HL-60 (cell line): ENCODE measurements around the gene E2F3.

Experiments
- DNase-seq, 2 experiments: peaks; one replicate each; pipeline ENCODE4 v3.0.0-alpha.2; 2010 to 2020; ENCODE audit warnings: low read depth in 1 of 2, low spot score in 1 of 2
- H3K27ac ChIP-seq: fragments of 250-450 bp; sonication (Bioruptor Pico); replicated peaks from 2 replicates; pipeline ENCODE4 v1.5.1; 2020; ENCODE audit warnings: mild to moderate bottlenecking, moderate library complexity
- H3K27me3 ChIP-seq: fragments of 250-450 bp; sonication (Bioruptor Pico); 2 replicates; pipeline ENCODE4 v1.5.1; 2021; ENCODE audit warnings: mild to moderate bottlenecking, moderate library complexity; ENCODE audit not compliant: insufficient read depth, poor library complexity, severe bottlenecking
- H3K4me3 ChIP-seq: replicated peaks from 2 replicates; pipeline ENCODE4 v1.5.1; 2011; ENCODE audit warnings: mild to moderate bottlenecking, control low read depth, low read length; ENCODE audit not compliant: insufficient read depth
- GABPA ChIP-seq: IDR thresholded peaks from 2 replicates; pipeline ENCODE4 v1.6.1; 2012; ENCODE audit warnings: low read depth
- POLR2AphosphoS5 ChIP-seq: IDR thresholded peaks from 2 replicates; pipeline ENCODE4 v1.6.1; 2012; ENCODE audit warnings: low read depth
- SPI1 ChIP-seq: IDR thresholded peaks from 2 replicates; pipeline ENCODE4 v1.6.1; 2012; ENCODE audit warnings: low read depth, mild to moderate bottlenecking, borderline replicate concordance
- TF ChIP-seq, protein P1 (sequence below): IDR thresholded peaks from one replicate; pipeline ENCODE4 v1.5.1; 2011; ENCODE audit warnings: low read length, control low read depth, inconsistent platforms; ENCODE audit not compliant: insufficient read depth
- TF ChIP-seq, protein P2 (sequence below): IDR thresholded peaks from 2 replicates; pipeline ENCODE4 v1.6.1; 2012; ENCODE audit warnings: low read depth; ENCODE audit not compliant: insufficient replicate concordance

E2F3 gene

DNA sequence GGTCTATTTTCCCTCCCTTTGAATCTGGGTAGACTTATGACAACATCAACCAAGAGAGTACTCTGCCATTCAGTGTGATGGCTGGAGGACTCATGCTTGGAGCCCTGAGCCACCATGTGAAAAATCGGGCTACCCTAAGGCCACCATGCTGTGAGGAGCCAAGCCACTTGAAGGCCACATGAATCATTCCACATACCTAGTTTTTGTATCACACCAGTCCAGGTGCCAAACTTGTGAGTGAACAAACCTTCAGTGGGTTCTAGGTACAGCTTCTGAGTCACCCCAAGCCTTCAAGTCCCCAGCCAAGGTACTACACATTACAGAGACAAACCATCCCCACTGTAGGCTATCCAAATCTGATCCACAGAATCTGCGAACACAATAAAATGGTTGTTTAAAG lies 37.4 kb upstream of the E2F3 start:
- TF ChIP-seq, protein P1, sequence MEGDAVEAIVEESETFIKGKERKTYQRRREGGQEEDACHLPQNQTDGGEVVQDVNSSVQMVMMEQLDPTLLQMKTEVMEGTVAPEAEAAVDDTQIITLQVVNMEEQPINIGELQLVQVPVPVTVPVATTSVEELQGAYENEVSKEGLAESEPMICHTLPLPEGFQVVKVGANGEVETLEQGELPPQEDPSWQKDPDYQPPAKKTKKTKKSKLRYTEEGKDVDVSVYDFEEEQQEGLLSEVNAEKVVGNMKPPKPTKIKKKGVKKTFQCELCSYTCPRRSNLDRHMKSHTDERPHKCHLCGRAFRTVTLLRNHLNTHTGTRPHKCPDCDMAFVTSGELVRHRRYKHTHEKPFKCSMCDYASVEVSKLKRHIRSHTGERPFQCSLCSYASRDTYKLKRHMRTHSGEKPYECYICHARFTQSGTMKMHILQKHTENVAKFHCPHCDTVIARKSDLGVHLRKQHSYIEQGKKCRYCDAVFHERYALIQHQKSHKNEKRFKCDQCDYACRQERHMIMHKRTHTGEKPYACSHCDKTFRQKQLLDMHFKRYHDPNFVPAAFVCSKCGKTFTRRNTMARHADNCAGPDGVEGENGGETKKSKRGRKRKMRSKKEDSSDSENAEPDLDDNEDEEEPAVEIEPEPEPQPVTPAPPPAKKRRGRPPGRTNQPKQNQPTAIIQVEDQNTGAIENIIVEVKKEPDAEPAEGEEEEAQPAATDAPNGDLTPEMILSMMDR: no peak
- TF ChIP-seq, protein P2, sequence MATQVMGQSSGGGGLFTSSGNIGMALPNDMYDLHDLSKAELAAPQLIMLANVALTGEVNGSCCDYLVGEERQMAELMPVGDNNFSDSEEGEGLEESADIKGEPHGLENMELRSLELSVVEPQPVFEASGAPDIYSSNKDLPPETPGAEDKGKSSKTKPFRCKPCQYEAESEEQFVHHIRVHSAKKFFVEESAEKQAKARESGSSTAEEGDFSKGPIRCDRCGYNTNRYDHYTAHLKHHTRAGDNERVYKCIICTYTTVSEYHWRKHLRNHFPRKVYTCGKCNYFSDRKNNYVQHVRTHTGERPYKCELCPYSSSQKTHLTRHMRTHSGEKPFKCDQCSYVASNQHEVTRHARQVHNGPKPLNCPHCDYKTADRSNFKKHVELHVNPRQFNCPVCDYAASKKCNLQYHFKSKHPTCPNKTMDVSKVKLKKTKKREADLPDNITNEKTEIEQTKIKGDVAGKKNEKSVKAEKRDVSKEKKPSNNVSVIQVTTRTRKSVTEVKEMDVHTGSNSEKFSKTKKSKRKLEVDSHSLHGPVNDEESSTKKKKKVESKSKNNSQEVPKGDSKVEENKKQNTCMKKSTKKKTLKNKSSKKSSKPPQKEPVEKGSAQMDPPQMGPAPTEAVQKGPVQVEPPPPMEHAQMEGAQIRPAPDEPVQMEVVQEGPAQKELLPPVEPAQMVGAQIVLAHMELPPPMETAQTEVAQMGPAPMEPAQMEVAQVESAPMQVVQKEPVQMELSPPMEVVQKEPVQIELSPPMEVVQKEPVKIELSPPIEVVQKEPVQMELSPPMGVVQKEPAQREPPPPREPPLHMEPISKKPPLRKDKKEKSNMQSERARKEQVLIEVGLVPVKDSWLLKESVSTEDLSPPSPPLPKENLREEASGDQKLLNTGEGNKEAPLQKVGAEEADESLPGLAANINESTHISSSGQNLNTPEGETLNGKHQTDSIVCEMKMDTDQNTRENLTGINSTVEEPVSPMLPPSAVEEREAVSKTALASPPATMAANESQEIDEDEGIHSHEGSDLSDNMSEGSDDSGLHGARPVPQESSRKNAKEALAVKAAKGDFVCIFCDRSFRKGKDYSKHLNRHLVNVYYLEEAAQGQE: no peak
- TF ChIP-seq GABPA: no peak
- no peak for TF ChIP-seq SPI1
- TF ChIP-seq POLR2AphosphoS5: no peak
- no peaks in the 10 kb centered on the region for H3K27me3 ChIP-seq
- no peak overlapping the region for H3K27ac ChIP-seq
- no peak overlapping the region for H3K4me3 ChIP-seq
- DNase-seq: no peak

DNA sequence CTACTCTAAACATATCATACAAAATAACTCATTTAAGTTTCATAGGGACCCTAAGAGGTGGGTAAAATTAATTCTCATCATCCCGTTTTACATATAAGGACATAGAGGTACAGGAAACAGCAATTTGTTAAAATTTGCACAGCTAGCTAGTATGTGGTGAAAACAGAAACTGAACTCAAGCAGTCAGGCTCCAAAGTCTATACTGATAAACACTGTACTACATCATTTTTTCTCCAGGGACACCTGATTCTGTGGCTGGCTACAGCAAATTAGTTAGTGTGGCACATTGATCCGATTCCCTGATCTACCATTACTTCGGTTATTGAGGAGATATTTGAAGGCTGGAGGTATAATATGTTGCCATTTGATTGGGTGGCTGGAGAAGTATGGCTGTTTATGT lies 36.2 kb upstream of the E2F3 start:
- Histone ChIP-seq H3K27ac (no peak overlapping the region), H3K4me3 (no peak overlapping the region), H3K27me3 (no peaks in the 10 kb centered on the region)
- DNase-seq: no peak
- no peak for TF ChIP-seq POLR2AphosphoS5
- no peak for TF ChIP-seq GABPA
- no peak for TF ChIP-seq SPI1
- TF ChIP-seq, protein P2: no peak
- TF ChIP-seq, protein P1: no peak

DNA sequence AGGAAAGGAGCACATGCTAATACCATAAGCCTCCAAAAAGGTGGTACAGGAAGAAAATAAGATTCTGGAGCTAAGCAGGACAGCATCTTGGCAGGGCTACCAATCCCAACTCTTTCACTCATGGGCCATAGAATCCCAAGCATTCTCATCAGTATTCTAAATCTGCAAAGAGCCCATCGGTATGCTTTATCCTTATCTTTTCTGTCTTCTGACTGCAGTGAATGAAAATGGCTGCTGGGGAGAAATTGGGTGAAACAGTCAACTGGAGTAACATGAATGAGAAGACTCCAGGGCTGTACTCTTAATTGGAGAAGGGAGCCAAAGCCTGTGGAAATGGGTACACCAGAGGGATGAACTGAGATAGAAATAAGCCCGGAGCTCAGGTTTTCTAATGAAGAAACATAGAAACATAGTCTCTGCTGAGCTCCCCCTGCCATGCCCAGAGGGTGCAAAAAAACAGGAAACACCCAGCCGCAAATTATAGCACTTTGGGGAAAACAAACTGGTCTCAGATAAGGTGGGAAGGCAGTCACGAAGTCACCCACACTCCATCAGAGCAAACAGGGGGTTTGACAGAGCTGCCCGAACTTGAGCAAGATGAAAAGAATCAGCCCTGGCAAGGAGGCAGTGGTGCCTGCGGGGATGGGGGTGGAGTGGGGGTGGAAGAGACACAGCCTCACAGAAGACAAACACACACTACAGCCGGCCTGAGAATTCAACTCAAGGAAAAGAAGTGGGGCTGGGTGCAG lies 35.4 kb upstream of the E2F3 start:
- DNase-seq: peak in 1 of 2 experiments; percentile 23

More for the DNA sequence above, 35.4 kb upstream of the E2F3 start:
- Histone ChIP-seq H3K27ac (no peak overlapping the region), H3K4me3 (no peak overlapping the region), H3K27me3 (no peaks in the 10 kb centered on the region)
- TF ChIP-seq SPI1: no peak
- TF ChIP-seq, protein P1: no peak
